ENCODE data around the gene ZNF746.

- TF ChIP-seq CTCF (IDR thresholded peaks at IDR 0.05) (no peak), POLR2A (IDR thresholded peaks at IDR 0.05) (no peak)
These were observed 64.5 kb downstream of the ZNF746 start for GRCh38 chr7:149433124-149433523.
